ENCODE measurements around the gene RARS1.

RARS1 gene

GRCh38 chr5:168563959-168564358 is 77.7 kb downstream of the RARS1 start:
- peaks cover 4% of the 10 kb centered on the region for H3K36me3 ChIP-seq (ENCODE audit: control insufficient read depth, insufficient read depth, low read length)
- no peaks in the 10 kb centered on the region for H3K27me3 ChIP-seq (replicated peaks; ENCODE audit: control insufficient read depth, insufficient read depth, low read length)
- H3K4me3 ChIP-seq (replicated peaks; ENCODE audit: low read depth, low read length), result no peak overlapping the region
- DNase-seq (ENCODE audit: extremely low read depth, insufficient read length), result no peak
- no peak for TF ChIP-seq CTCF (IDR thresholded peaks at IDR 0.05; ENCODE audit: insufficient read depth, low read length, poor library complexity, severe bottlenecking)

DNA sequence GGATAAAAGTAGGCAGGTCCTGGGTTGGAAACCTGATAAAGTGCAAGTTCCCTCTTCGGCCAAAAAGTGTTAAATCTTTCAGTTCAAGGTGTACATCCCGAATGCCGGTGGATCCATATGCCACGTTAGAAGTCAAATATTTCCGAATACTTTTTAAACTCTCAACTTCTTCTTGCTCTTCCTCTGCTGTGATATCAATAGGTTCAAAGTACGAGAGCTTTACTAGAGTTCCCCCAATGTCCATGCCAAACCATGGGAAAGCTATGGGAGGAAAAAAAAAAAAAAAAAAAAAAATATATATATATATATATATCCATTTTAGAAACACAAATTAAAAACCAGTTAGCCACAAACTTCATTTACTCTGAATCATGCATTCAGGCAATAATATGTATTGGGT is 82.5 kb downstream of the RARS1 start:
- no peak for DNase-seq (ENCODE audit: extremely low read depth, insufficient read length)
- H3K4me3 ChIP-seq (replicated peaks; ENCODE audit: low read depth, low read length), result no peak overlapping the region
- TF ChIP-seq CTCF (IDR thresholded peaks at IDR 0.05; ENCODE audit: insufficient read depth, low read length, poor library complexity, severe bottlenecking), result no peak
- no peaks in the 10 kb centered on the region for H3K27me3 ChIP-seq (replicated peaks; ENCODE audit: control insufficient read depth, insufficient read depth, low read length)
- H3K36me3 ChIP-seq (ENCODE audit: control insufficient read depth, insufficient read depth, low read length), result peaks cover 2% of the 10 kb centered on the region
